ENCODE measurements around the gene GHR. TPM values are rescaled to one million over a fixed set of nuclear protein-coding genes. Genes with fewer than 3 reads are reported as not detected.
A peak's percentile ranks its signal among the peaks of the same experiment; 100 is the strongest.

GHR gene
- total RNA-seq, 1 experiment from 2014 or later = 34.0 TPM

DNA sequence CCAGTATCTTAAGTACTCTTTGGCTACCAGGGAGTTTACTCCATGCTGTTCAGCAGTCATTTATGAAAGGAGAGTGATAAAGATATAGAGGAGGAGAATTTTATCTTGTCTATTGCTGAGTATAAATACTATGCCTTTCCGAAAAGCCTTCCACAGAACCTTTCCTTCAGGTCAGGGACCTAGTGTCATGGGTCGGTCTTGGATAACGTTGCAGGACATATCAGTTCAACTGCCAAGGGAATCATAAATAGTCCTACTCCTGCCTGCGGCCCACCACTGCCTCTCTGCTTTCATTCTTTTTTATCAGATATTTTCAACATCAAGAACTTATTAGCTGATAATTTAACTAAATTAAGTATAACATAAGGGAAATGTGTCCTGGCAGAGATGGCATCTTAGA lies 211.3 kb downstream of the GHR start:
- Histone ChIP-seq H3K36me3 (no peaks in the 10 kb centered on the region), H3K9me3 (replicated peaks) (peaks cover 4% of the 10 kb centered on the region; the same call in 1 of the 2 replicates), H3K27ac (no peak overlapping the region), H3K27me3 (no peaks in the 10 kb centered on the region), H3K4me3 (no peak overlapping the region), H3K4me1 (peaks cover 6% of the 10 kb centered on the region)
- no peak for DNase-seq

DNA sequence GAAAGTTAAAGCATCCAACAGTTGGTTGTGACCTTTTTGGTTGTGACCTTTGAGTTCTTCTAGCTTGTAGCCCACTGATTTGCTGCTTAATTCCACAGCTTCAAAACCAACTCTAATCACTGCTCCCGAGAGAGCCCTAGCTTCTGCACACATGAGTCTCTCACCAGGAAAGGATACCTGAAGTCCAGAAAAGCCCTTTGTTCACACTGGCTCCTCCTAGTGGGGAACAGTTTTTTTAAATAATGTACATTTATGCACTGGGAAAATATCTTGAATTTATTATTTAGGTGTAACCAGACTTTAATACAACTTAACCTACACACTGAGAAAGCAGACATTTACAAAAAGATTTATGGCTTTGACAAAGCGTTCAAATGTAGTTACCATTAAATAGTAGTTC lies 213.2 kb downstream of the GHR start:
- peaks cover 4% of the 10 kb centered on the region; the same call in 1 of the 2 replicates for H3K9me3 ChIP-seq (replicated peaks)
- H3K36me3 ChIP-seq = no peaks in the 10 kb centered on the region
- no peak overlapping the region for H3K4me3 ChIP-seq
- DNase-seq = peak; percentile 27 to 63
- no peak overlapping the region for H3K27ac ChIP-seq
- peaks cover 6% of the 10 kb centered on the region for H3K4me1 ChIP-seq
- H3K27me3 ChIP-seq = no peaks in the 10 kb centered on the region

DNA sequence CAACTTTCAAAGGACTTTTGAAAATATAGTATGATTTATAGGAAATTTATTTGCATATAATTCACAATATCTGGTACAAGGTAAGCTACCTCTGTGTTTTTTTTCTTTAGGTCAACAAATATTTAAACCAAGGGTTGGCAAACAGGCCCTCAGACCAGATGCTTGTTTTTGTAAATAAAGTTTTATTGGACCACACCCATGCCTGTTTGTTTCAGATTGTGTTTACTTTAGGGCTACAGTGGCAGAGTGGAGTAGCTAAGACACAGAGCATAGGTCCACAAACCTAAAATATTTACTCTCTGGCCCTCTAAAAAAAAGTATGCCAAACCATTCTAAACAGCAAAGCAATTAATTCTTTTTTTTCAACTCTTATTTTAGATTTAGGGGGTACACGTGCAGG lies 213.7 kb downstream of the GHR start:
- Histone ChIP-seq H3K27me3 (no peaks in the 10 kb centered on the region), H3K27ac (no peak overlapping the region), H3K4me1 (peaks cover 6% of the 10 kb centered on the region), H3K36me3 (no peaks in the 10 kb centered on the region), H3K4me3 (no peak overlapping the region), H3K9me3 (replicated peaks) (peaks cover 4% of the 10 kb centered on the region; the same call in 1 of the 2 replicates)
- no peak for DNase-seq

GRCh38 chr5:42638972-42639371 lies 215.7 kb downstream of the GHR start:
- H3K4me3 ChIP-seq = no peak overlapping the region
- no peak overlapping the region for H3K27ac ChIP-seq
- no peaks in the 10 kb centered on the region for H3K9me3 ChIP-seq (replicated peaks)
- no peaks in the 10 kb centered on the region; the same call in 1 of the 2 replicates for H3K4me1 ChIP-seq
- H3K27me3 ChIP-seq = no peaks in the 10 kb centered on the region
- no peaks in the 10 kb centered on the region for H3K36me3 ChIP-seq
- no peak for DNase-seq

GRCh38 chr5:42640835-42641234 lies 217.6 kb downstream of the GHR start:
- H3K4me1 ChIP-seq = no peaks in the 10 kb centered on the region; the same call in 1 of the 2 replicates
- no peaks in the 10 kb centered on the region for H3K27me3 ChIP-seq
- no peaks in the 10 kb centered on the region for H3K9me3 ChIP-seq (replicated peaks)
- H3K36me3 ChIP-seq = no peaks in the 10 kb centered on the region
- DNase-seq = no peak
- H3K27ac ChIP-seq = no peak overlapping the region
- no peak overlapping the region for H3K4me3 ChIP-seq

DNA sequence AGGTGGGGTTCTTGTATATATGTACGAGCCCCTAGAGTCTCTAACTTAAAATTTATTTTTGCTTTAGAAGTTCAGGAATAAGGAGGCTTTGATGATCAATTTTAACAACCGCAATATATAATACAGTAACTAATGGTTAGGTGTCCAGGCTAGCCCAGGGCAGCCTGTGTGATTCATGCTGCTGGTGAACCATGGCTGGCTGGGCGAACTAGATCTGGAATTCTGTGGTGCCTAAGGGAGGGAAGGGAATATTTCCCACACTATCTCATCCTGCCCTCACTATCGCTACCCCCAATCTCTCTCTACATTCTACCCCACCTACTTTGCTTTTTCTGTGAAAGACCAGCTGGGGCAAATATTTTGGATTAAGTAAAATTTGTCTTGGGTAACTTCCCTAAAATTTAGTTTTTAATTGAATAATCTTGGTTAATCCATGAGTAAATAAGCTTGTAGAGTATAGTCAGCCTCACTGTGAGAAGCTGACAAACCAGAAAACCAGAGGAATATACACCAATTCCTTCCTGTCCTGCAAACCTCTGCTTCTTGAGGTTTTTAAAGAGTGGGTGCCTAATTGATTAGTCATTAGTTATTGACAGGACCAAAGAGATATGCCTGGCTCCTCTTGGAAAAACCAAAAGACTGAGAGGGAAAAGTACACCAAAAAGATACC lies 218.2 kb downstream of the GHR start:
- Histone ChIP-seq H3K36me3 (no peaks in the 10 kb centered on the region), H3K9me3 (replicated peaks) (no peaks in the 10 kb centered on the region), H3K4me1 (no peaks in the 10 kb centered on the region; the same call in 1 of the 2 replicates), H3K27ac (no peak overlapping the region), H3K4me3 (no peak overlapping the region), H3K27me3 (no peaks in the 10 kb centered on the region)
- no peak for DNase-seq

- Histone ChIP-seq H3K27ac (no peak overlapping the region), H3K4me3 (no peak overlapping the region), H3K4me1 (no peaks in the 10 kb centered on the region), H3K36me3 (no peaks in the 10 kb centered on the region), H3K27me3 (no peaks in the 10 kb centered on the region), H3K9me3 (replicated peaks) (no peaks in the 10 kb centered on the region)
- no peak for DNase-seq
Observed at GRCh38 chr5:42642006-42642405, 218.8 kb downstream of the GHR start.

DNA sequence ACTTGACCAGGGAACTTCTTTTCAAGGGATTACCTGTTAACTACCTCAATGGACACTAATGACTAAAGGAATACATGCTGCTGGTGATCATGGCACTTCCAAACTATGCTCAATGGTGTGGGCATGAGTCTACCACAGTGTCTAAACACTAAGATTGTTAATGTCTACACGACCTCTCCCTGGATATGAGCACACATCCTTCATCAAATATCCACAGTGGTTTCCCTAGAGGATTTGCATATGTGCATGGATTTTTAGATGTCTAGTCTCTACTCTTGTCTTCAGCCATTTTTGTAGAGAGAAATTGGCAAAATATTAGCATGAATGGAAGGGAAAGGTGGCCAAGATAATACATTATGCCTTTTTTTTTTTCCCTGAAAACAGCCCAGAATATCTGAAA lies 220.1 kb downstream of the GHR start:
- H3K36me3 ChIP-seq = no peaks in the 10 kb centered on the region
- DNase-seq = no peak
- no peaks in the 10 kb centered on the region for H3K4me1 ChIP-seq
- H3K9me3 ChIP-seq (replicated peaks) = no peaks in the 10 kb centered on the region
- no peaks in the 10 kb centered on the region for H3K27me3 ChIP-seq
- H3K27ac ChIP-seq = no peak overlapping the region
- no peak overlapping the region for H3K4me3 ChIP-seq

- Histone ChIP-seq H3K27ac (no peak overlapping the region), H3K9me3 (replicated peaks) (no peaks in the 10 kb centered on the region), H3K27me3 (no peaks in the 10 kb centered on the region), H3K4me3 (no peak overlapping the region), H3K4me1 (no peaks in the 10 kb centered on the region), H3K36me3 (no peaks in the 10 kb centered on the region)
- DNase-seq = no peak
Observed at GRCh38 chr5:42645138-42645537, 221.9 kb downstream of the GHR start.

DNA sequence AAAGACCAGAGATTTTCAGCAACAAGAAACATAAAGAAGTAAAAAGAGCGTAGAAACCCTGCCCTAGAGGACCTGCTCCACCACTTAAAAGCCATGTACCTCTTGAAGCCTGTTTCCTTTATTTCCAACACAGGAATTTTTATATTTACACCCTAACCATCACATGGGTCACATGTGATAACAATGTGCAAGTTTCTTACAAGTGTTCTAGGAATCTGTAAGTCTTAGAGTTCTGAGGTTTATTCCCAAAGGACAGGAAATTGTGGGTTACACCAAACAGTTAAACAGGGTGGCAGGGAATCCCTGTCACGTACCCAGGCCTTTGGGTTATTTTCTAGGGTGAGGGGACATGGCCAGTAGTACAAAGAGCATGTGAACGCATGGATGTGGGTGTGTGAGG lies 224.8 kb downstream of the GHR start:
- DNase-seq = no peak
- Histone ChIP-seq H3K9me3 (replicated peaks) (no peaks in the 10 kb centered on the region), H3K27ac (no peak overlapping the region), H3K4me1 (no peaks in the 10 kb centered on the region), H3K4me3 (no peak overlapping the region), H3K27me3 (no peaks in the 10 kb centered on the region), H3K36me3 (no peaks in the 10 kb centered on the region)

- Histone ChIP-seq H3K27me3 (no peaks in the 10 kb centered on the region), H3K4me1 (no peaks in the 10 kb centered on the region), H3K4me3 (no peak overlapping the region), H3K27ac (no peak overlapping the region), H3K9me3 (replicated peaks) (no peaks in the 10 kb centered on the region), H3K36me3 (no peaks in the 10 kb centered on the region)
- no peak for DNase-seq
Observed at GRCh38 chr5:42648915-42649314, 225.7 kb downstream of the GHR start.

DNA sequence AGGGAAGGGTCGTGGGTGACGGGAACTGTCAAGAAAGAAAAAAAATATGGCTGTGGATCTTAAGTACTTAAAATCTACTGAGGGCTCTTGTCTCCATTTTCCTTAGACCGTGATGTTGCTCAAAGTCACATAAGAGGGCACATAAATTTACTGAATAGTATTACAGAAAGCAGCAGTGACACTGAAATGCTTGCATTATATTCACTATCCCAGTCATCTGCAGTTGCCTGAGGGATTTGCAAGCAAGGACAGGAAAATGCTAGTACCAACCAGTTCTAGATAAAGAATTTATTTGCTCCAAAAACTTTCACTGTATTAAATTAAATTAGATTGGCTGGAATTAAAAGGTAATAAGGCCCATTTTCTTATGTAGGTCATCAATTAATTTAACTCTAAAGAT lies 226.8 kb downstream of the GHR start:
- Histone ChIP-seq H3K36me3 (no peaks in the 10 kb centered on the region), H3K27ac (no peak overlapping the region), H3K27me3 (no peaks in the 10 kb centered on the region), H3K4me3 (no peak overlapping the region), H3K4me1 (no peaks in the 10 kb centered on the region), H3K9me3 (replicated peaks) (no peaks in the 10 kb centered on the region)
- no peak for DNase-seq

DNA sequence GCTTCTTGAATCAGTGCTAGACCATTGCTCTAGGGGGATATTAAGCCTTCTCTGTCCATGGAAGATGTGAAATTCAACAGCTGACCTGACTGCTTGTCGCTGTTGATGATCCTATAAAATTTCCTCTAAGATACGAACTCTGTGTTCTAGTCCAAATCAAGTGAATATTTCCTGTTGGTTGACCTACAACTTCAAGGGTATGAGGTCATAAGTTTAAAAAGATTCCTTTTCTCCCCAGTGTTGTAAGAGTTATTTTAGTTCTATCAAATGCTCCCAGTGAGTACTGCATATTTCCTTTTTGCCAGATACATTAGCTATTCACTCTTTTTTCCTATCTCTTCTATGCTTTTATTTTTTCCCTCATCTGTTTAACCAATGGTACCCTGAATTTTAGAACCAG lies 230.5 kb downstream of the GHR start:
- peaks cover 3% of the 10 kb centered on the region; the same call in 1 of the 2 replicates for H3K4me1 ChIP-seq
- H3K27ac ChIP-seq = no peak overlapping the region
- no peak for DNase-seq
- H3K27me3 ChIP-seq = no peaks in the 10 kb centered on the region
- H3K4me3 ChIP-seq = no peak overlapping the region
- 0 out of 2 replicates have a peak, but pooled peaks cover 3% of the 10 kb centered on the region for H3K9me3 ChIP-seq (replicated peaks)
- H3K36me3 ChIP-seq = no peaks in the 10 kb centered on the region; the same call in 1 of the 2 replicates

DNA sequence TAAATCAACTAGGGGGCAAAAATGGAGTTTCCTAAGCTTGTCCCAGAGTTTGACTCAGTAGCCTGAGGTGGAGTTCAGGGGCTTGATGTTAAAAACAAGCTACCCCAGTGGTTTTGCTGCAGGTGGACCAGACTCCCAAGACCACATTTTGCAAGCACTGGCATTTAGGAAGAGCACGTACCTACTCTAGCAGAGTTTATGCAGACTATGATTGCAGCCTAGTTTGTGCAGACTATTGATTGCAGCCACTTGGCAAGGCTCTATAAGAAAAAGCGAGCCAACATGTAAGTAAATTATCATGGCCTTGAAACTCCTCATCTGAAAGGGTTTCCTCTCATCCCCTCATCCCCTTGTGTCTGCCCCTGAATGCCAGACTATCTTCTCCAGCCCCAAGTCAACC lies 231.4 kb downstream of the GHR start:
- Histone ChIP-seq H3K9me3 (replicated peaks) (0 out of 2 replicates have a peak, but pooled peaks cover 3% of the 10 kb centered on the region), H3K27ac (no peak overlapping the region), H3K4me3 (no peak overlapping the region), H3K4me1 (peaks cover 3% of the 10 kb centered on the region; the same call in 1 of the 2 replicates), H3K36me3 (no peaks in the 10 kb centered on the region; the same call in 1 of the 2 replicates), H3K27me3 (no peaks in the 10 kb centered on the region)
- DNase-seq = no peak

DNA sequence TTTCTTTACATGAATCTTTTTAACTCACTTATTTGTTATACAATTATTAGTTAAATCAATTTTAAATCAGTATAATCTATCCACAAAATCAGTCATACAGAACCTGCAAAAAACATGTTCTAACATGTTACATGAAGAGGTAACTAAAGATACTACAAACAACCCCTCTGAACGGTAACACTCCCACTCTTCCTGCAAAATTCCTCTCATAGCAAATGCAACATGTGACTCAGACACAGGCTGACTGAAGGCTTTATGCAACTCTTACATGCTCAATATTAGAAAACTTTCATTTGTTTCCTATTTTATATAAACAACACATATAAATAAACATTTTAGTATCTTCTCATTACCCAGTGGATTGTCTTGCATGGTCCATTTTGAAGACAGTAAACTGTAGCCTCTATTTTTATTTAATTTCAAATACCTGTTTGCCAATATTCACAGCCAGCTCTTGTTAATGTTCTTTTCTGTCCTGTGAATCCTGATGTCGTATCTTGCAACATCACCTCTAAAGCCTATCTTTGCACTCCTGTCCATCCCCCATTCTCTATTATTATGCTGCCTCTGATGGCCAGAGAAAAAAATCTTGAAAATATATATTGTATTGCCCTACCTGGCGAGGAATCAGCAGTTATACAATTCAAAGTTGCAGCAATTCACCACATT lies 232.9 kb downstream of the GHR start:
- DNase-seq = no peak
- no peaks in the 10 kb centered on the region; the same call in 1 of the 2 replicates for H3K36me3 ChIP-seq

More for the DNA sequence above, 232.9 kb downstream of the GHR start:
- Histone ChIP-seq H3K9me3 (replicated peaks) (peaks cover 6% of the 10 kb centered on the region; the same call in 1 of the 2 replicates), H3K4me3 (no peak overlapping the region), H3K4me1 (peaks cover 3% of the 10 kb centered on the region; the same call in 1 of the 2 replicates), H3K27me3 (no peaks in the 10 kb centered on the region), H3K27ac (no peak overlapping the region)

Data from SJCRH30 (cell line).